NCI-H524 treated with DMSO at 0.1 percent for 48 hours (cell line): ENCODE results near the gene NF1.
"Not testable (repeated sequence)": the region's sequence is repeated elsewhere in the genome, so short reads cannot be mapped to it uniquely, and the experiment has no call there.

Experiments used
- DNase-seq: peaks from one replicate; lab custom pipeline; 2025; lab: John Stamatoyannopoulos, UW

NF1 gene

DNA sequence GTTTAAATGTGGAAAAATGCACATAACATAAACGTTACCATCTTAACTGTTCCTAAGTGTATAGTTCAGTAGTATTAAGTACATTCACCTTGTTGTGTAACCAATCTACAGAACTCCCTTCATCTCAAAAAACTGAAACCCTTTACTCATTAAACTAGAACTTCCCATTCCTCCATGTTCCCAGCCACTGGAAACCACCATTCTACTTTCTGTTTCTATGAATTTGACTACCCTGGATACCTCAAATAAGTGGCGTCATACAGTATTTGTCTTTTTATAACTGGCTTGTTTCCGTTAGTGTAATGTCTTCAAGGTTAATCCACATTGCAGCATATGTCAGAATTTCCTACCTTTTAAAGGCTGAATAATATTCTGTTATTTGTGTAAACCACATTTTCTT lies 38.2 kb downstream of the NF1 start:
- no peak for DNase-seq

DNA sequence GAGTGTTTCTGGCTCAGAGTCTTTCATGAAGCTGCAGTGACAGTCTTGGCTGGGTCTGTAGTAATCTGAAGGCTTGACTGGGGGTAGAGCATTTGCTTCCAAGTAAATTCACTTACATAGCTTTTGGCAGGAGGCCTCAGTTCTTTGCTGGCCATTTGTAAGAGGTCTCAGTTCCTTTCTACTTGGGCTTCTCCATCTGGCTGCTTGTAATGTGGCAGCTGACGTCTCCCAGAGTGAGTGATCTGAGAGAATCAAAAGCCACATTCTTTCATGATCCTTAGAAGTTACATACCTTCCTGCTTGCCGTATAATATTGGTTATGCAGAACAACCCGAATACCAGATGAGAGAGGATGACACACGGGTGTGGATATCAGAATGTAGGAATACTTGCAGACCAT lies 39.8 kb downstream of the NF1 start:
- DNase-seq, result no peak

DNA sequence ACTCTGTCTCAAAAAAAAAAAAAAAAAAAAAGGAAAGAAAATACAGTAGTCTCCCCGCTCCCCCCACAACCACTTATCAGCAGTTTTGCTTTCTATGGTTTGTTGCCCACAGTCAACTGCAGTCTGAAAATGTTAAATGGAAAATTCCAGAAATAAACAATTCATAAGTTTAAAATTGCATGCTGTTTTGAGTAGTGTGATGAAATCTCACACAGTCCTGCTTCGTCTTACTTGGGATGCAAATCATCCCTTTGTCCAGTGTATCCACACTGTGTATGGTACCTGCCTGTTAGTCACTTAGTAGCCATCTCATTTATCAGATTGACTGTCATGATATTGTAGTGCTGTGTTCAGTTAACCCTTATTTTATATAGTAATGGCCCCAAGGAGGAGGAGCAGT lies 41.5 kb downstream of the NF1 start:
- DNase-seq, result no peak

DNA sequence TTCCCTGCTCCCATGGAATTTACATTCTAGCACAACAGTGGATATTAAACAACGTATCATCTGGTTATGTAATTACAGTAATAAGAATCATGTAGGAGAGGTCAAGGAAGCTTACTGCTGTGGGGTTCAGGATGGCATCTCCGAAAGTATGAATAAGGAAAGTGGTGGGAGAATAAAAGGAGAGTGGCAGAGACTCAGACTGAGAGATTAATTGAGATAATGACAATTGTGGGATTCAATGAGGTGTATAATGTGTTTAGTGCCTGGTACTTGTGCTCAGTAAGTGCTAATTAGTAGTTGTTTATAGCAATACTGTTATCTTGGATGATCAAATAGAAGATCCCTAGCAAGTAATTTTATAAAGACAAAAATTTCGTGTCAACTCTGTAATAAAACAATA lies 45.3 kb downstream of the NF1 start:
- no peak for DNase-seq

DNA sequence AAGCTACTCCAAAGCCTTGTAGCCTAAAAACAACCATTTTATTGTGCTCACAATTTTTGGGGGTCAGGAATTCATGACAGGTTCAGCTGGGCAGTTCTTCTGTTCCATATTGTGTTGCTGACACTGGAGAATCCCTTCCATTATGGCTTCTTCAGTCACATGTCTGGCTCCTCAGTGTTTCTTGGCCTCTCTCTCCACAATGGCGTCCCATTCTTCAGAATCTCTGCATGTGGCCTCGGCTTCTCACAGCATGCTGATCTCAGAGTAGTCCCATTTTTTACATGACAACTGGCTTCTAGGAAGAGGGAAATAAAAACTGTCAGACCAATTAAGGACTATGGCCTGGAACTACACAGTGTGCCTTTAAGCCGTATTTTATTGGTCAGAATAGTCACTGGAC lies 49.7 kb downstream of the NF1 start:
- DNase-seq, result no peak

DNA sequence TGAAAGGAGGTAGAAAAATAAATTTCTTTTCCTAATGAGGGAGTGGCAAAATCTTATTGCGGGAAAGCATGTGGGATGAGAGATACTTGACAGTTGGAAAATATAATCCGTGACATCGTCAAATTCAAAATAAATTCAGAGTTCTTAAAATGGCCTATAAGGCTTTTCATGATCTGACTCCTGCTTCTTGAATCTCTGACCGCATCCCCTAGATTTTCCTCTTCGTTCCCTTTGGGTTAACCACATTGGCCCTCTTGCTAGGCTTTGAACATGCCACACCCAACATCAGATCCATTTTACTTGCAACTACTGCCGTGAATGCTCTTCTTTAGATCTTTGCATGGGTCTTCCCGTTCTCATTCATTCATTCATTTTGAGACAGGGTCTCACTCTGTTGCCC lies 50.1 kb downstream of the NF1 start:
- no peak for DNase-seq

DNA sequence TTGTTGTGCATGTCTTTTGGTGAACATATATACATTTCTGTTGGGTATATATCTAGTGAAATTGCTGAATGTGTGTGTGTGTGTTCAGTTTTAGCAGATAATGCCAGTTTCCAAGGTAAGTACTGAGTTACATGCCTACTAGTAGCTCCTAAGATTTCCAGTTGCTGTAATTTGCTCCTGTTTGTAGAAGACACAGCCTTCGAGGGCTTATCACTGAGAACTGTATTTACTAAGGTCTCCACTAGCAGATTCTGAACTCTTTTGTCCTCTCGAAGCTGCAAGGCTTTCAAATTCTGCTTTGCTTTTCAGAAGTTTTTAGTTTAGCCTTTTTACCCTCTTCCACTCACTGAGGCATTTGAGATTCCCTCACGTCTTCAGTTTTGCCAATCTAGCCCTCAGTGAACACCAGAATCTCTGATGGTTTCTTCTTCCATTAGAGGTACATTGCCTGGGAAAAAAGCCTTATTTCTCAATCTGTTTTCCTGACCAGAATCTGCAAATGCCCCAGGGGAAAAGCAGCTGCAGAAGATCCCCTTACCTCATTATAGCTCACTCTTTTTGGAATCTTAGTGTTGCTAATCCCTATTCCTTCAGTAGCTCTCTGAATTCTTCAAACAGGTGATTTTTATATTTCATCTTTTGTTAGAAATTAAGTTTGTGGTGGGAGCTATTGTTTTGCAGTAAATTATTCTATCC lies 52.9 kb downstream of the NF1 start:
- no peak for DNase-seq

DNA sequence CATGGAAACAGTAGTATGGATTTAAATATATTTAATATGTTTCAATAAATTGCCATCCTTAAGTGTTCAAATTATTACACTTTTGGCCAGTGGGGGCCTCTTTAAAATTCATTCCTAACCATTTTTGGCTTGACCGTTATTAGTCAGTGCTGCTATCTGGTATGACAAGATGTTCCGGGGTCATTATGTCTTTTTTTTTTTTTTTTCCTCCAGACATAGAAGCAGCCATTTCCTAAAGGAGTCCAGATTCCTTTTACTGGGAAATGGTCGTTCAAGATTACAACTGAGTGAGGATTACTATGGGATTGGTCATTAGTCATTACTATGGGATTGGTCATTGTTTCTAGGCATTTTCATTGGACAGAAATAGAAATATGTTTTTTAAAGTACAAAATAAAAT lies 53.4 kb downstream of the NF1 start:
- no peak for DNase-seq

DNA sequence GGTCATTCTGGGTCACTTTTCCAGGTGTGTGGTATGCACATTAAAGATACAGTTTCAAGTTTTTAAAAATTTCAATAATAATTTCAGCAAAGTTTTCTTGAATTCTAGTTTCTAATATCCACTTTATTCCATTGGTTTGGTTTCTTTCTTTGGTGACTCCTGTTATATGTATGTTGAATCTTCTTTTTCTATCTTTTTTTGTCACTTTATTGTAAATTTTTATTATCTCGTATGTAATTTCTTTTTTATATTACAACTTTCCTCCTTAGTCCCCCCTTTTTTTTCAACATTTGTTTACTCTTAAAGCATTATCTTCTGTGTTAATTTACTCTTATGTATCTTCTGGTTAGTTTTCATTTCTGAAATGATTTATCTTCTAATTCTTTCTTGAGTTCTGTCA lies 57.5 kb downstream of the NF1 start:
- no peak for DNase-seq

DNA sequence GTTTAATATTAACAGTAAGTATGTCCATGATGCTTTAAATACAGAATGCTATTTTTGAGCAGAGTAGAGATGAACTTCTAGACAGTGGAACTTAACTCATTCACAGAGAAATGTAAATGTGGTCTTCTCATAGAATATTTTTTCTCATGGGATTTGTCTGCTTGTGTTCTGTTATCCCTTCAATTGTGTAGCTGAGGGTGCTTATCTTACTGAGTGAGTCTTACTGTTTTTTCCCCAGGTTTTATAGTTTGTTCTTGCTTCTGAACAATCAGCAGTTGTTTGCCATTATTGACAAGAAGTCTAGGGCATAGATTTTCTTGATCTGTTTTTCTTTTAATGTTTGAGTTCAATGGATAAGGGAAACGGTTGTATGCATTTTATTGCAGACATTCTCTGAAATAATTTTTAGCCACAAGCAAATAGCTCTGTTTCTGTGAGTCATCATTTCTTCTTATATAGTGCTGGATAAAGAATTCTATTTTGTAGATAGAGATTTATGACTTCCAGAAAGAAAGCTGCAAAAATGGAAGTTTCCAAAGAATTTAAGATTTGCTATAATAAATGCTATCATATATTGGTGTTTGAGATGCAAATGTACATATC lies 60.5 kb downstream of the NF1 start:
- DNase-seq, result no peak

DNA sequence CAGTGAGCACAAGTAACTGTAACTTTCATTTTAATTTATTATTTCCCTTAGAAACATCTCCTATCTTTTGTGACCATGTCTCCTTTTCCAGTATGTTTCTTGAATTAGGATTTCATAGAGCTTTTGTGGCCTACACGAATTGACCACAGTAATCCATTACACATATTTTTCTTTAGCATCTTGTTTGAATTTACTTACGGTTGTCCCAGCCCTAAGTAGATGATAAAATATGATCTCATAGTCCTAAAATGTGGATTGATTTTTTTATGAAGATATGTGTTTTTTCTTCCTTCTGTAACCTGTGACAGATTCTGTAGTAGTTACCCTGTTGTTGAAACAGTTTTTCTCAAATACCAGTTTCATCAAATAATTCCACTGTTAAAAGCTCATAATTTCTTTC lies 61.5 kb downstream of the NF1 start:
- no peak for DNase-seq

DNA sequence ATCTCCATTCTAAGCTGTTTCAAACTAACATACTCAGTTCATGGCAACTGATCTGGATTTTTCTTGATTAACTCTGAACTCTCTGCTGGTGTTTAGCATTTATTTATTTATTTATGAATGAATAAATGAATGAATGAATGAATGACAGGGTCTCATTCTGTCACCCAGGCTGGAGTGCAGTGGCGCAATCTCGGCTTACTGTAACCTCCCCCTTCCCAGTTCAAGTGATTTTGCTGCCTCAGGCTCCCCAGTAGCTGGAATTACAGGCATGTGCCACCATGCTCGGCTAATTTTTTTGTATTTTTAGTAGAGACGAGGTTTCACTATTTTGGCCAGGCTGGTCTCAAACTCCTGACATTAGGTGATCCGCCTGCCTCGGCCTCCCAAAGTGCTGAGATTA lies 62.1 kb downstream of the NF1 start:
- DNase-seq, result not testable (repeated sequence)

DNA sequence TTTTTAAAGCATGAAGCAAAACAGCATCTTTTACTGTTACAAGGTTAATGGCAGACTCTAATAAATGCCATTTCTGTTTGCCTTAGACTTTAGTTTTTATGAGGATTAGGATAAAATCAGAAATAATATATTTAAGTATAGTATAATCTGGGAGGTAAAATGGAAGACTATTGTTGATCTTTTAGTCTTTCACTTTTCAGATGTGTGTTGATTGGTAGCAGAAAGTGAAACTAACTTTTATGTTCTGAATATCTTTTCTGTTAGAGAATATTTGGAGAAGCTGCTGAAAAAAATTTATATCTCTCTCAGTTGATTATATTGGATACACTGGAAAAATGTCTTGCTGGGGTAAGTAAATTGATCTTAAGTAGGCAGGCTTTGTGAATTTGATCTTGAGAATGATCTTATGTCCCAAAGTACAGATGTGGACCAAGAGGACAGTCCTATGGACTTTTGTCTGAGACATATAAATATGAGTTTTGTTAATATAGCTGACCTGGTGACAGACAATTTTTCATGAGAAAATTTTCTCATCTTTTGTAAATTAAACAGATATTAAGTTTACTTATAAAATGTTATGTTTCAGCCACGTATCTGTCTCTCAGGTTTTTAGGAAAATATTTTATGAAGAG lies 64.1 kb downstream of the NF1 start:
- DNase-seq, result no peak

DNA sequence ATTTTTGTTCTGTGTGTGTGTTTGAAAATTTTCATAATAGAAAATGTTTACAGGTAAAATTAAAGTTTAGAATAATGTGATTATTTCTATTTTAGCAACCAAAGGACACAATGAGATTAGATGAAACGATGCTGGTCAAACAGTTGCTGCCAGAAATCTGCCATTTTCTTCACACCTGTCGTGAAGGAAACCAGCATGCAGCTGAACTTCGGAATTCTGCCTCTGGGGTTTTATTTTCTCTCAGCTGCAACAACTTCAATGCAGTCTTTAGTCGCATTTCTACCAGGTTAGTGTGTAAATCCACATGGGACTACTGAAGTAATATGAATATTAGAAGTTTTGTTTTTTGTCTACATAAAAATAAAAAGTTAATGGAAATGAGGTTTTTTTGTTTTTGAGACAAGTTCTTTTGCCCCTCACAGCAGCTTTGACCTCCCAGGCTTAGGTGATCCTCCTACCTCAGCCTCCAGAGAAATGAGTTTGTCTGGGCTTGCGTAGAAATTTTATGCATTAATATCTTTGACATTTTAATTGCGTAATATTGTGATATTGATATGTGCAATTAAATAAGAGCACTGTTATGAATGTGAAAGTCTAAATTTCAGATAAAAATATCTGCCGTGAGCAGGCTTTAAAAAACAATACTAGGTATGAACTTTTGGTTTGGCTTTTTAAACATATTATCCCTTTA lies 68.5 kb downstream of the NF1 start:
- no peak for DNase-seq

DNA sequence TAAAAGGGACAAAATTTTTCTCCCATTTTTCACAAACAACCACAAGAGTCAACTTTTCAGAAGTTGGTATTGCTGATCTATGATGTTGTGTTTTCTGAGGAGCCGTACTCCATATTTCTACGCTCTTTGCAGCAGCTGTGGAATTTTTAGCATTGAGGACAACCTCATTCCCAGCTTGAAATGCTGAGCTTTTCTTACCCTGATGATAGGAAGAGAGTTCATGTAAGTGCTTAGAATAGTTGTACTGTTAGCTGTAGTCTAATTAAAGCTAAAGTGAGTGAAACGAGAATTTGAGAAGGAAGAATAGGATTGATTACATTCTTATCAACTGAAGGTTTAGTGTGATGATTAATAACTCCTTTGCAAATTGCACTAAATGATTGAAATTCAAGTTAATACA lies 72.3 kb downstream of the NF1 start:
- DNase-seq, result no peak

DNA sequence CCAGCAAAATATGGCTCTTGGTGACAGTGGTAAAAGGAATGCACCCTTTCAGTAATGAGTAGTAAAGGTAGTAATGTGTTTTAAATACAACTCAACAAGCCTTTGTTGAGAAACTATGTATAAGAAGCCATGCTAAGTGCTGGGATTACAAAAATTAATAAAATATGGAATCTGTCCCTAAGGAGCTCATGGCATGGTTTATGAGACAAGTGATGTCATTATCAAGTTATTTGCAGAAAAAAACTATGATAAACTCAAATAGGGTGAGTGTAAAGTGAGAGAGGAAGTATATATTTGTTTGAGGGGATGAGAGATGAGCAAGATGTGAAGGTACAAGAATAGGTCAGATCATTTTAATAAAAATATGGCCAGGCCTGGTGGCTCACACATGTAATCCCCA lies 76.9 kb downstream of the NF1 start:
- no peak for DNase-seq

DNA sequence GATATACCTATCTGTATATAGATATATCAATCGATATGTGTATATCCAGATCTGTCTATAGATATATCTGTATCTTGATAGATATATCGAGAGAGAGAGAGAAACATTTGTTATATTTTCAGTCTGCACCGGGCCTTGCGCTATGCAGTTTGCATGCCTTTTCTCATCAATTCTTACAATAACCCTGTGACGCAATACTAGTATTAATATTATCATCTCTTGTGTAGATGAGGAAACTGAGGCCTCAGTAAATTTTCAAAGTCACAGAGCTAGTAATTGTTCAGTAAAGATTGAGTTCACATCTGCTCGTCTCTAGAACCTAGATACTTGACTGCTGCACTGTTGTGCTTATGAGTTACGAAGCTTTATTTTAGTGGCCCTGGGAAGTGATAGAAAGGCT lies 77.6 kb downstream of the NF1 start:
- DNase-seq, result no peak

DNA sequence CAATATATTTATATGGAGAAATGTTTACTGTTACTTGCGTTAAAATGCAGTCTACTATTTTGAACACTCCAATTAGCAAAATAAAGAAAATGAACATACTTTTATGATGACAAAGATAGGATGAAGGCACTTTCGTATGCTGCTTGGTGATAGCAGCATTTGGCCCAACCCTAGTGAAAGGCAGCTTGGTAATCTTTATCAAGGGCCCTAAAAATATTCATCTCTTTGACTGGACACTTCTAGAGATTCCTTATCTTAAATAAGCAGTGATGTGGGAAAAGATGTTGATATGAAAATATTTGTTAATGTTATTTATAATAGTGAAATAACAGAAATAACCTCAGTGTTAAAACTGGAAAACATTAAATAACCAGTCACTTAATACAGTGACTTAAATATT lies 79.4 kb downstream of the NF1 start:
- no peak for DNase-seq

DNA sequence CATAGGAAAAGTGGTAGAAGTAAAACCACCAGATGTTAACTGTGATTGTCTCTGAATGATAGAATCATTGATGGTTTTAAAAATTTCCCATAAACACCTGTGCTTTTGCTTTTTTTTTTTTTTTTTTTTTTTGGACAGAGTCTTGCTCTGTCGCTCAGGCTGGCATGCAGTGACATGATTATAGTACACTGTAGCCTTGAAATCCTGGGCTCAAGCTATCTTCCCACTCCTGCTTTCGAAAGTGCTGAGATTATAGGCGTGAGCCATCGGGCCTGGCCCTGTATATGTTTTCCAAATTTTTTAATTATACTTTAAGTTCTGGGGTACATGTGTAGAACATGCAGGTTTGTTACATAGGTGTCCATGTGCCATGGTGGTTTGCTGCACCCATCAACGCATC lies 80.5 kb downstream of the NF1 start:
- no peak for DNase-seq

DNA sequence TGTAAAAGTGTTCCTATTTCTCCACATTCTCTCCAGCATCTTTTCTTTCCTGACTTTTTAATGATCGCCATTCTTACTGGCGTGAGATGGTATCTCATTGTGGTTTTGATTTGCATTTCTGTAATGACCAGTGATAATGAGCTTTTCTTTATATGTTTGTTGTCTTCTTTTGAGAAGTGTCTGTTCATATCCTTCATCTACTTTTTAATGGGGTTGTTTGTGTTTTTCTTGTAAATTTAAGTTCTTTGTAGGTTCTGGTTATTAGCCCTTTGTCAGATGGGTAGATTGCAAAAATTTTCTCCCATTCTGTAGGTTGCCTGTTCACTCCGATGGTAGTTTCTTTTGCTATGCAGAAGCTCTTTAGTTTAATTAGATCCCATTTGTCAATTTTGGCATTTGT lies 81.4 kb downstream of the NF1 start:
- not testable (repeated sequence) for DNase-seq

DNA sequence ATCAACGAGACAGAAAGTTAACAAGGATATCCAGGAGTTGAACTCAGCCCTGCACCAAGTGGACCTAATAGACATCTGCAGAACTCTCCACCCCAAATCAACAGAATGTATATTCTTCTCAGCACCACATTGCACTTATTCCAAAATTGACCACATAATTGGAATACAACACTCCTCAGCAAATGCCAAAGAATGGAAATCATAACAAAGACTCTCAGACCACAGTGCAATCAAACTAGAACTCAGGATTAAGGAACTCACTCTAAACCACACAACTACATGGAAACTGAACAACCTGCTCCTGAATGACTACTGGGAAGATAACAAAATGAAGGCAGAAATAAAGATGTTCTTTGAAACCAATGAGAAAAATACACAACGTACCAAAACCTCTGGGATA lies 84.2 kb downstream of the NF1 start:
- not testable (repeated sequence) for DNase-seq

DNA sequence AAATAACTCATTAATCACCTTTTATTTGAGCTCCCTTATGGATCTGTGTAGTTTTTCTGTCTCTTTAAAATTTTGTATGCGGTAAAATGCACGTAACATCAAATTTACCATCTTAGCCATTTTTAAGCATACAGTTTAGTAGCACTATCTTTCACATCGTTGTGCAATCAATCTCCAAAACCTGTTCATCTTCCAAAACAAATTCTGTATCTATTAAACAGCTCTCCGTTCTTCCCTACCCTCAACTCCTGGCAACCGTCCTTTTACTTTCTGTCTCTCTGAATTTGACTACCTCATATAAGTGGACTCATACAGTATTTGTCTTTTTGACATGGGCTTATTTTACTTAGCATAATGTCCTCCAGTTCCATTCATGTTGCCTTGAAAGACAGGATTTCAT lies 100.5 kb downstream of the NF1 start:
- no peak for DNase-seq

DNA sequence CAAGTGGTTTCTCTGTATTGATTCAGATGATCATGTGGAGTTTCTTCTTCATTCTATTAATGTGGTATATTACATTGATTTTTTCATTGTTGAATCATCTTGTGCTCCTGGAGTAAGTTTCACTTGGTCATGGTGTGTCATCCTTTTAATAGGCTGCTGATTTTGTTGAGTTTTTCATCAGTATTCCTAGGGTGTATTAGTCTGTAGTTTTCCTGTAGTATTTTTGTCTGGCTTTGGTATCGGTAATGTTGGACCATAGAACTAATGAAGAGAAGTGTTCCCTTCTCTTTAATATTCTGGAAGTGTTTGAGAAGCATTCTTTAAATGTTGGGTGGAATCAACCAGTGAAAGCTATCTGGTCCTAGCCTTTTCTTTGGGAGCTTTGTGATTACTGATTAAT lies 103.2 kb downstream of the NF1 start:
- DNase-seq, result no peak
